ENCODE data around the gene SRGAP2B. TPM values are rescaled to one million over a fixed set of nuclear protein-coding genes. Genes with fewer than 3 reads are reported as not detected.
"Not testable (repeated sequence)": the region's sequence is repeated elsewhere in the genome, so short reads cannot be mapped to it uniquely, and the experiment has no call there.

The SRGAP2B gene
- total RNA-seq, 2 experiments from 2014 or later: 19.9 to 22.2 TPM

DNA sequence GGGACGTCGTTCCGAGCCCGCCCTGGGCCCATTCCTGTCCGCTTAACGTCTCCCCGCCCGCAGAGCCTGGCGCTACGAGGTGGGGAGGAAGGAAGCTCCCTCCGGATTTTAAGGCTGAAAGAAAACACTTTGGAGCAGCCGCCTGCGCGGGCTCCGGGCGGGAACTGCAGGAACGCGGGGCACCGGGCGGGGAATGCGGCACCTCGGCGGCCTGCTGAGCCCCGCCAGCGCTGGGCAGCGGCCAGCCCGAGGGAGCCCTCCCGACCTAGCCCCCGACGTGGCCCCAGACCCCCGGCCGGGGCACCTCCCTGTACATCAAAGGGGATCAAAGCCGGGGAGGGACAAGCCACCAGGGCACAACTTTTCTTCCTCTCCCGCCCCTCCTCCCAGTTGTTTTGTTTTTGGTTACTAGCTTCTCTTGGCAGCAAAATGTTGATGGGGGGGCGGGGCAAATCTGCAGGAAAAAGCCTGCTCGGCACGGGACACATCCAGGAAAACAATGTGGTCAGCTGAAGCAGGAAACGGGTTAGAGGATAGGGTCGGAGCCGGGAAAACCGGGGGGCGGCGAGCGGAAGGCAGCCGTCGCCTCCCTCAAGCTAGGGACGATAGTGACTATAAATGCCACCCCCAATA lies 1.5 kb downstream of the SRGAP2B start:
- POLR2A ChIA-PET, CTCF ChIA-PET: not testable (repeated sequence)

DNA sequence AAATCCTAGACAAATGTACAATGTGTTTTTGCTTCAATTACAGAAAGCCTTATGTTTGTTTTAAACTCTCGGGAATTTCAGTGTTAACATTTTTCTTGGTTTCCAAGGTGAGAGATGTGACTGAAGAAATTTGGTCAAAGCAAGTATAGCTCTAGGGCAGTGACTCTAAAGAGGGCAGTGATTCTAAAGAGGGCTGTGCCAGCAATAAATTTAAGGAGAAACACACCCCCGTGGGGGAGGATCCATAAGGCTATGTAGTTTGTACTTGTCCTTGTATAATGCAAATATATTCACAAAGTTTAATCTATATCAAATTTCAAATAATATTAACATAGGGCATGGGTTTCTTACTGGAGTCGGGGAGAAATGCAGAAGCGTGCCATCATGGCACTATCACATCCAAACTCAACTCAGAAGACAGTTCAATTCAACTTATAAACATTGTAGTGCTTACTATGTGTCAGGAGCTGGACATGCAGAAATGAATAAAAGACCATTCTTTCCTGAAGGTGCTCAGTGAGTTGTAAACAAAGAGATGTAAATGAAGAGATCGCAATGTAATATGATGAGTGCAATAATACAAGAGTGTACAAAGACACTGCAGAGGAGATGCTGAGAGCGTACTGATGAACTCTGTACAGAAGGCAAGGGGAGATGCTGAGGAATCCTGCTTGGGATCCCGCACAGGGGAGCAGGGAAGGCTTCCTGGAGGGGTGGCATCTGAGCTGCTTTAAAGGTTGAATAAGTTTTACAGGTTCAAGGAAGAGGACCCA lies 12.5 kb downstream of the SRGAP2B start:
- POLR2A ChIA-PET, CTCF ChIA-PET: not testable (repeated sequence)

- POLR2A ChIA-PET, CTCF ChIA-PET: not testable (repeated sequence)
Measured at GRCh38 chr1:145080193-145080592, 14.9 kb downstream of the SRGAP2B start.

GRCh38 chr1:145079737-145080136 lies 15.4 kb downstream of the SRGAP2B start:
- CTCF ChIA-PET, POLR2A ChIA-PET: not testable (repeated sequence)

DNA sequence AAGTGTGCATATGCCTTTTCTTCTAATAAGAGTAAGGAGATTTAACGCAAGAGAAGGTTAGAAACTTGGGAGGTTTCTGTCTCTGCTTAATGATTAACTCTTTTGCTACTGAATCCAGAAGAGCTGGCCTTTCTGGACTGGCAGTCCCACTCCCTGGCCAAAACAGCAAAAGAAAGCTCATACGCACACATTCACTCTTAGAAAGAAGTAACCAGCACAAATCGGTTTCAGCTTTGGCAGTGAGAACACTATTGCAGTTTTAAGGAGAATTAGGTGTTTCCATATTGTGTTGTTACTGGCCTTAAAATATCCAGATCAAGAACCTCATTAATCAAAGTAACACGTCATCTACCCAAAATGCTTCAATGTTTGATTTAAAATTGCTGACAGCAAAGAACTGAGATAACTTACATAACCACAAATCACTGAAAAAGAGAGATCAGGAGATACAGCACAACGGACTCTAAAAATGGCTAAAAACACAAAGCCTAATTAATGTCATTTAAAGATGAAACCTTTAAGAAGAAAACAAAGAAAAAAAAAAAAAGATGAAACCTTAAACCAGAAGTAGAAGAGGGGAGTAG lies 16.2 kb downstream of the SRGAP2B start:
- CTCF ChIA-PET, POLR2A ChIA-PET: not testable (repeated sequence)

GRCh38 chr1:145077872-145078786 lies 17.0 kb downstream of the SRGAP2B start:
- POLR2A ChIA-PET, CTCF ChIA-PET: not testable (repeated sequence)

GRCh38 chr1:145076877-145077276 lies 18.3 kb downstream of the SRGAP2B start:
- CTCF ChIA-PET: not testable (repeated sequence)

GRCh38 chr1:145074021-145074559 lies 21.0 kb downstream of the SRGAP2B start:
- POLR2A ChIA-PET, CTCF ChIA-PET: not testable (repeated sequence)

More at GRCh38 chr1:145076877-145077276, 18.3 kb downstream of the SRGAP2B start:
- POLR2A ChIA-PET: not testable (repeated sequence)

DNA sequence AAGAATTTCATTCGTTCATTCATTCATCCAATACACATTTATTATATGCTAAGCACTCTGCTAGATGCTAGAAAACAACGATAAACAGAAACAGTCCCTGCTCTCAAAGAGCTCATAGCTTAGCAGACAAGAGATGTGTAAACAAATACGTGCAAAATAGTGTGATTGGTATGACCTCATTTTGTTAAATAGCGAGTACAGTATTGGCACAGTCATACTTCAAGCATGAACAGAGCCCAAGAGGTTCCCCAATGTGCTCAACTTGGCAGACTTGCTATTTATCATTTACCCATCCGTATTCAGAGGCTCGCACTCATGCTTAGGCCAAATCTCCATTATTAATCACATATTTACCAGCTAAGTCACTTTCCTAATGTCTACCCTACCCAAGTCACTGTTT lies 23.6 kb downstream of the SRGAP2B start:
- POLR2A ChIA-PET, CTCF ChIA-PET: not testable (repeated sequence)

GRCh38 chr1:145066486-145066885 lies 28.6 kb downstream of the SRGAP2B start:
- POLR2A ChIA-PET, CTCF ChIA-PET: not testable (repeated sequence)

DNA sequence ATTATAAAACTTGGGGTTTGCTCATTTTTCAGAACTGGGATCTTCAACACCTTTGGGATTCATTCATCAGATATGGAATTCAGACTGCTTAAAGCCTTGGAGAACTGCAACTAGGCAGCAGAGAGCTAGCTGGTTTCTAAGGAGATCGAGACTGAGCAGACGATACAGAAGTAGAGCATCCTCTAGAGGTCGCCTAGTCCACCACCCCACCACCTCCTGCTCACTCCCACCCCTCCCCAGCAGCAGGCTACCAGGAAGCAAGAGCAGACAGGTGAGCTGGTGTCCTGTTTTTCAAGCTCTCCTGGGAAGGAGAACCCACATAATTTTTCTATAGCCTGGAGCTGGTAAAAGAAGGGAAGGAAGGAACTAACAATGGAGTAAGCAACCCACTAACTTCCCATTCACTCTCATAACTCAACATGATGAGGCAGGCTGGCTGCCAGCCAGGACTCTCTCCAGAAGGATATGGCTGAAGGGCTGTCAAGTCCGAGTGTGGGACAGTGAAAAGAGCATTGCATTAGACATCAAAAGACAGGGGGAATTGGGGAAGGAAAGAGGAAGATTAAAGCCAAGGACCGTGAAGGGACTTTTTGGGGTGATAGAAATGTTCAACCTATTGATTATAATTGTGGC lies 29.8 kb downstream of the SRGAP2B start:
- CTCF ChIA-PET, POLR2A ChIA-PET: not testable (repeated sequence)

- POLR2A ChIA-PET, CTCF ChIA-PET: not testable (repeated sequence)
Measured at GRCh38 chr1:145063941-145064648, 31.0 kb downstream of the SRGAP2B start.

- POLR2A ChIA-PET, CTCF ChIA-PET: not testable (repeated sequence)
Measured at GRCh38 chr1:145063285-145063684, 31.8 kb downstream of the SRGAP2B start.

- POLR2A ChIA-PET, CTCF ChIA-PET: not testable (repeated sequence)
Measured at GRCh38 chr1:145058184-145058583, 36.9 kb downstream of the SRGAP2B start.

GRCh38 chr1:145055217-145055760 lies 39.8 kb downstream of the SRGAP2B start:
- CTCF ChIA-PET, POLR2A ChIA-PET: not testable (repeated sequence)

DNA sequence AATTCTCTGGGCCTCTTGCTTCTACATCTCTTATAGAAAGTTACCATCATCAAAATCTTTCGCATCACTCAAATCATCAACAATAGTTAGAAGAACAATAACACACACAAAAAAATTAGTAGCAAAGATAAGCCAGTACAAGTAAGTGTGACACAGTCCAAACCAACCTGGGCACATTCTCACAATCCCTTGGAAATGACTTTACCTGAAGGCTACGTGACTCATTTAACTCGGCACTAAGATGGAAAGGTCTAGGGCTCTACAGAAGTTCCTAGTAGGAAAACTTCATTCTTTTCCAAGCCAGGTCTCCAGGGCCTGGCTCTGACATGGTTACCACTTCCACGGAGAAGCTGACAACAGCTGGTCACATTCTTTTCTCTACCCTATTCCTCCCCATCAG lies 41.7 kb downstream of the SRGAP2B start:
- POLR2A ChIA-PET, CTCF ChIA-PET: not testable (repeated sequence)

GRCh38 chr1:145052019-145052776 lies 42.9 kb downstream of the SRGAP2B start:
- POLR2A ChIA-PET, CTCF ChIA-PET: not testable (repeated sequence)

GRCh38 chr1:145048181-145048856 lies 46.8 kb downstream of the SRGAP2B start:
- CTCF ChIA-PET, POLR2A ChIA-PET: not testable (repeated sequence)

Data from activated CD8-positive, alpha-beta memory T cell treated with anti-CD3 and anti-CD28 coated beads for 36 hours (primary cell).